ENCODE results near the gene TNNT2. TPM values are rescaled to one million over a fixed set of nuclear protein-coding genes. Genes with fewer than 3 reads are reported as not detected.

Gene TNNT2
- total RNA-seq, 1 donor from 2014 or later: 21.3 TPM

DNA sequence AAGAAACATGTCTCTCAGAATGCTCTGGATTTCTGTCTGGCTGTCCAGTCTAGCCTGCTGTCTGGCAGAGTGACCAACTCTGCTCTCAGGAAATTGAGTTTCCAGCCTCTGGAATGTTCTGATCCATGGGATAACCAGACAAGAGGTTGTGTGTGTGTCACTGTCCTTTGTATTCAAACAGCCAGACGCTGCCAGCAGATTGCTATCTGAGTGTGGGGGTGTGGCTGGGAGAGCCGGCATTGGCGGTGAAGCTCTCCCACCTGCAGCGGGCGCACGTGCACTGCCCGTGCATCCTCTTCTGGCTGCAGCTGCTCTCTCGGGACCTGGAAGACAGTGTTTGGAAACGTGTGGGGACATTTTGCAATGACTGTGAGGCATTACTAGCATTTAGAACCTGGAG lies 68.1 kb downstream of the TNNT2 start:
- Mint-ChIP-seq H3K4me3 (peak overlapping the region; percentile 53), H3K4me1 (ENCODE audit: unreplicated experiment) (peaks cover 20% of the 10 kb centered on the region), H3K27me3 (peaks cover 14% of the 10 kb centered on the region), H3K36me3 (no peaks in the 10 kb centered on the region), H3K9me3 (no peaks in the 10 kb centered on the region), H3K27ac (peak overlapping the region; percentile 96)
- TF ChIP-seq, protein P1, sequence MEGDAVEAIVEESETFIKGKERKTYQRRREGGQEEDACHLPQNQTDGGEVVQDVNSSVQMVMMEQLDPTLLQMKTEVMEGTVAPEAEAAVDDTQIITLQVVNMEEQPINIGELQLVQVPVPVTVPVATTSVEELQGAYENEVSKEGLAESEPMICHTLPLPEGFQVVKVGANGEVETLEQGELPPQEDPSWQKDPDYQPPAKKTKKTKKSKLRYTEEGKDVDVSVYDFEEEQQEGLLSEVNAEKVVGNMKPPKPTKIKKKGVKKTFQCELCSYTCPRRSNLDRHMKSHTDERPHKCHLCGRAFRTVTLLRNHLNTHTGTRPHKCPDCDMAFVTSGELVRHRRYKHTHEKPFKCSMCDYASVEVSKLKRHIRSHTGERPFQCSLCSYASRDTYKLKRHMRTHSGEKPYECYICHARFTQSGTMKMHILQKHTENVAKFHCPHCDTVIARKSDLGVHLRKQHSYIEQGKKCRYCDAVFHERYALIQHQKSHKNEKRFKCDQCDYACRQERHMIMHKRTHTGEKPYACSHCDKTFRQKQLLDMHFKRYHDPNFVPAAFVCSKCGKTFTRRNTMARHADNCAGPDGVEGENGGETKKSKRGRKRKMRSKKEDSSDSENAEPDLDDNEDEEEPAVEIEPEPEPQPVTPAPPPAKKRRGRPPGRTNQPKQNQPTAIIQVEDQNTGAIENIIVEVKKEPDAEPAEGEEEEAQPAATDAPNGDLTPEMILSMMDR (conservative IDR thresholded peaks at IDR 0.05): peak; percentile 41
- DNase-seq (ENCODE audit: extremely low spot score, unreplicated experiment): no peak

Other genes with a start within 250 kb of the TNNT2 start
- 97.1 and 117 TPM in 2 replicates for gene TMEM9, start 223.2 kb downstream of the TNNT2 start, total RNA-seq (ENCODE audit: low replicate concordance)
- 2.0 and 7.9 TPM in 2 replicates for gene IGFN1, start 186.9 kb downstream of the TNNT2 start, total RNA-seq (ENCODE audit: low replicate concordance)
- 7.6 and 30.7 TPM in 2 replicates for gene PKP1, start 94.2 kb downstream of the TNNT2 start, total RNA-seq (ENCODE audit: low replicate concordance)
- gene LAD1, start 21.6 kb upstream of the TNNT2 start, total RNA-seq (ENCODE audit: low replicate concordance): 41.2 and 79.5 TPM in 2 replicates
- 0.12 and 6.1 TPM in 2 replicates for gene TNNI1, start 44.0 kb upstream of the TNNT2 start, total RNA-seq (ENCODE audit: low replicate concordance)
- 59.3 and 132 TPM in 2 replicates for gene PHLDA3, start 91.5 kb upstream of the TNNT2 start, total RNA-seq (ENCODE audit: low replicate concordance)
- gene CSRP1, start 129.4 kb upstream of the TNNT2 start, total RNA-seq (ENCODE audit: low replicate concordance): 7.3 and 139 TPM in 2 replicates
- 38.1 and 44.9 TPM in 2 replicates for gene NAV1, start 161.4 kb upstream of the TNNT2 start, total RNA-seq (ENCODE audit: low replicate concordance)